Osteocyte (in vitro differentiated cells): ENCODE data around the gene UBAC1. TPM values are rescaled to one million over a fixed set of nuclear protein-coding genes. Genes with fewer than 3 reads are reported as not detected.

Source experiments
- DNase-seq: peaks from one replicate; pipeline ENCODE4 v3.0.0; 2021; ENCODE audit warnings: mixed read lengths; ENCODE audit not compliant: unreplicated experiment; ENCODE audit errors: extremely low spot score
- H3K27ac Mint-ChIP-seq: one replicate; pipeline ENCODE4 v1.8.0; 2021; ENCODE audit warnings: mild to moderate bottlenecking, mixed read lengths; ENCODE audit not compliant: unreplicated experiment
- H3K27me3 Mint-ChIP-seq: one replicate; pipeline ENCODE4 v1.8.0; 2021; ENCODE audit warnings: mixed read lengths; ENCODE audit not compliant: unreplicated experiment
- H3K36me3 Mint-ChIP-seq: one replicate; pipeline ENCODE4 v1.8.0; 2021; ENCODE audit warnings: mixed read lengths; ENCODE audit not compliant: unreplicated experiment
- H3K4me1 Mint-ChIP-seq: one replicate; pipeline ENCODE4 v1.8.0; 2021; ENCODE audit warnings: mixed read lengths; ENCODE audit not compliant: unreplicated experiment
- H3K4me3 Mint-ChIP-seq: one replicate; pipeline ENCODE4 v1.8.0; 2021; ENCODE audit warnings: mild to moderate bottlenecking, moderate library complexity, mixed read lengths; ENCODE audit not compliant: unreplicated experiment
- H3K9me3 Mint-ChIP-seq: one replicate; pipeline ENCODE4 v1.8.0; 2021; ENCODE audit warnings: mixed read lengths; ENCODE audit not compliant: unreplicated experiment
- CTCF ChIP-seq: fragments of 200-600 bp; sonication (generic); IDR thresholded peaks from 2 replicates; pipeline ENCODE4 v1.5.0; 2021; ENCODE audit warnings: antibody characterized with exemption, mild to moderate bottlenecking, moderate library complexity
- total RNA-seq: library from RNA; stranded (reverse); gene quantifications from 2 replicates; pipeline ENCODE4 v1.2.1, GENCODE V29; 2021

The UBAC1 gene
- total RNA-seq, 1 donor from 2014 or later = 38.9 TPM

GRCh38 chr9:135978642-135979546 lies 17.7 kb upstream of the UBAC1 start:
- peaks cover 2% of the 10 kb centered on the region for H3K4me1 Mint-ChIP-seq
- DNase-seq = no peak
- TF ChIP-seq CTCF = no peak
- no peak overlapping the region for H3K4me3 Mint-ChIP-seq
- H3K27ac Mint-ChIP-seq = no peak overlapping the region
- H3K36me3 Mint-ChIP-seq = no peaks in the 10 kb centered on the region
- peaks cover 3% of the 10 kb centered on the region for H3K27me3 Mint-ChIP-seq
- H3K9me3 Mint-ChIP-seq = no peaks in the 10 kb centered on the region

- no peak for TF ChIP-seq CTCF
These were observed 15.8 kb upstream of the UBAC1 start for GRCh38 chr9:135976944-135977343.

GRCh38 chr9:135976531-135976930 lies 15.4 kb upstream of the UBAC1 start:
- Mint-ChIP-seq H3K27me3 (peaks cover 13% of the 10 kb centered on the region), H3K36me3 (no peaks in the 10 kb centered on the region), H3K4me1 (peaks cover 2% of the 10 kb centered on the region), H3K27ac (no peak overlapping the region), H3K9me3 (no peaks in the 10 kb centered on the region), H3K4me3 (no peak overlapping the region)
- no peak for TF ChIP-seq CTCF
- no peak for DNase-seq

More at GRCh38 chr9:135976944-135977343, 15.8 kb upstream of the UBAC1 start:
- no peak overlapping the region for H3K27ac Mint-ChIP-seq
- no peak for DNase-seq
- H3K36me3 Mint-ChIP-seq = no peaks in the 10 kb centered on the region
- no peaks in the 10 kb centered on the region for H3K9me3 Mint-ChIP-seq
- no peak overlapping the region for H3K4me3 Mint-ChIP-seq
- peaks cover 13% of the 10 kb centered on the region for H3K27me3 Mint-ChIP-seq
- peaks cover 2% of the 10 kb centered on the region for H3K4me1 Mint-ChIP-seq

- no peaks in the 10 kb centered on the region for H3K36me3 Mint-ChIP-seq
- H3K4me1 Mint-ChIP-seq = peaks cover 2% of the 10 kb centered on the region
- peaks cover 13% of the 10 kb centered on the region for H3K27me3 Mint-ChIP-seq
- no peak overlapping the region for H3K4me3 Mint-ChIP-seq
- no peak for DNase-seq
- TF ChIP-seq CTCF = no peak
- no peaks in the 10 kb centered on the region for H3K9me3 Mint-ChIP-seq
- H3K27ac Mint-ChIP-seq = no peak overlapping the region
These were observed 14.7 kb upstream of the UBAC1 start for GRCh38 chr9:135975834-135976233.

GRCh38 chr9:135974220-135974573 lies 13.0 kb upstream of the UBAC1 start:
- Mint-ChIP-seq H3K27ac (no peak overlapping the region), H3K36me3 (no peaks in the 10 kb centered on the region), H3K9me3 (no peaks in the 10 kb centered on the region), H3K27me3 (peaks cover 13% of the 10 kb centered on the region), H3K4me3 (no peak overlapping the region), H3K4me1 (peaks cover 2% of the 10 kb centered on the region)
- no peak for DNase-seq
- TF ChIP-seq CTCF = no peak
